ENCODE measurements around the gene SLC3A2. TPM values are rescaled to one million over a fixed set of nuclear protein-coding genes. Genes with fewer than 3 reads are reported as not detected.
"Not testable (repeated sequence)": the region's sequence is repeated elsewhere in the genome, so short reads cannot be mapped to it uniquely, and the experiment has no call there.

Gene SLC3A2
- total RNA-seq = 397 and 399 TPM in 2 replicates

GRCh38 chr11:62880803-62881578, at the start of gene SLC3A2:
Gene SLC3A2, plus strand, starts transcription at chr11:62880896. Its CDS starts 128 bp downstream, at chr11:62881024.
- DNase-seq (ENCODE audit: low spot score) = peak; percentile 83
- intact Hi-C loops (cut with micrococcal nuclease) = loop anchor here (1.0 to 5.0 kb wide), 15 partner anchors 19 to 454 kb away; partner anchors contain the start of genes C11orf98, CSKMT, EEF1G and NXF1
- no peaks in the 10 kb centered on the region for H3K9me3 Mint-ChIP-seq
- peak within 1 kb of the TSS; percentile 100 for H3K27ac Mint-ChIP-seq
- H3K36me3 Mint-ChIP-seq (ENCODE audit: low read depth) = peaks cover 48% of the 10 kb centered on the region
- H3K4me3 Mint-ChIP-seq = peak within 1 kb of the TSS; percentile 99
- H3K27me3 Mint-ChIP-seq (ENCODE audit: insufficient read depth) = peaks cover 2% of the 10 kb centered on the region
- H3K4me1 Mint-ChIP-seq (ENCODE audit: low read depth) = peaks cover 52% of the 10 kb centered on the region

GRCh38 chr11:62830904-62831519, 49.7 kb upstream of the SLC3A2 start:
- DNase-seq (ENCODE audit: low spot score) = no peak
- peak overlapping the region; percentile 99 for H3K27ac Mint-ChIP-seq
- no peaks in the 10 kb centered on the region for H3K9me3 Mint-ChIP-seq
- peak overlapping the region; percentile 93 for H3K4me3 Mint-ChIP-seq
- peaks cover 41% of the 10 kb centered on the region for H3K36me3 Mint-ChIP-seq (ENCODE audit: low read depth)
- intact Hi-C loops (cut with micrococcal nuclease) = loop anchor here (1.0 kb wide), 1 partner anchor 8 kb away; the partner anchor contains the start of gene WDR74
- no peaks in the 10 kb centered on the region for H3K27me3 Mint-ChIP-seq (ENCODE audit: insufficient read depth)
- peaks cover 41% of the 10 kb centered on the region for H3K4me1 Mint-ChIP-seq (ENCODE audit: low read depth)

- peak; percentile 99 for DNase-seq (ENCODE audit: low spot score)
- H3K27ac Mint-ChIP-seq = peak within 1 kb of the TSS; percentile 99
- H3K27me3 Mint-ChIP-seq (ENCODE audit: insufficient read depth) = no peaks in the 10 kb centered on the region
- no peaks in the 10 kb centered on the region for H3K9me3 Mint-ChIP-seq
- peak within 1 kb of the TSS; percentile 93 for H3K4me3 Mint-ChIP-seq
- intact Hi-C loops (cut with micrococcal nuclease) = loop anchor here (1.0 kb wide), 11 partner anchors 8 to 122 kb away; partner anchors contain the start of genes NXF1, POLR2G, SLC3A2 and TAF6L
- H3K4me1 Mint-ChIP-seq (ENCODE audit: low read depth) = peaks cover 41% of the 10 kb centered on the region
- H3K36me3 Mint-ChIP-seq (ENCODE audit: low read depth) = peaks cover 45% of the 10 kb centered on the region
Measured at GRCh38 chr11:62831520-62832335, 49.0 kb upstream of the SLC3A2 start, which contains the start of gene STX5. Gene STX5, minus strand, starts transcription at chr11:62832051. Its CDS starts 808 bp downstream, at chr11:62831243.

GRCh38 chr11:62832336-62833234, 48.1 kb upstream of the SLC3A2 start, which contains the start of gene TEX54:
Gene TEX54, minus strand, starts transcription at chr11:62832841.
- Mint-ChIP-seq H3K4me1 (ENCODE audit: low read depth) (peaks cover 43% of the 10 kb centered on the region), H3K27ac (peak within 1 kb of the TSS; percentile 99), H3K9me3 (no peaks in the 10 kb centered on the region), H3K4me3 (peak within 1 kb of the TSS; percentile 93), H3K27me3 (ENCODE audit: insufficient read depth) (no peaks in the 10 kb centered on the region), H3K36me3 (ENCODE audit: low read depth) (peaks cover 40% of the 10 kb centered on the region)
- DNase-seq (ENCODE audit: low spot score) = no peak
- intact Hi-C loops (cut with micrococcal nuclease) = loop anchor here (1.0 kb wide), 10 partner anchors 24 to 123 kb away; partner anchors contain the start of genes NXF1, POLR2G, SLC3A2 and TAF6L

GRCh38 chr11:62835336-62835735, 45.4 kb upstream of the SLC3A2 start:
- no peaks in the 10 kb centered on the region for H3K9me3 Mint-ChIP-seq
- H3K27me3 Mint-ChIP-seq (ENCODE audit: insufficient read depth) = no peaks in the 10 kb centered on the region
- intact Hi-C loops (cut with micrococcal nuclease) = no loop called here
- H3K27ac Mint-ChIP-seq = no peak overlapping the region
- H3K4me1 Mint-ChIP-seq (ENCODE audit: low read depth) = peaks cover 44% of the 10 kb centered on the region
- H3K36me3 Mint-ChIP-seq (ENCODE audit: low read depth) = peaks cover 45% of the 10 kb centered on the region
- DNase-seq (ENCODE audit: low spot score) = no peak
- peak overlapping the region; percentile 27 for H3K4me3 Mint-ChIP-seq

- intact Hi-C loops (cut with micrococcal nuclease) = loop anchor here (1.0 kb wide), 4 partner anchors 8 to 68 kb away; partner anchors contain the start of genes NXF1, TAF6L and TMEM179B
- Mint-ChIP-seq H3K9me3 (no peaks in the 10 kb centered on the region), H3K4me1 (ENCODE audit: low read depth) (peaks cover 23% of the 10 kb centered on the region), H3K4me3 (no peak within 1 kb of the TSS), H3K27me3 (ENCODE audit: insufficient read depth) (no peaks in the 10 kb centered on the region), H3K27ac (no peak within 1 kb of the TSS), H3K36me3 (ENCODE audit: low read depth) (peaks cover 28% of the 10 kb centered on the region)
- DNase-seq (ENCODE audit: low spot score) = peak; percentile 88
Measured at GRCh38 chr11:62839050-62839945, 41.4 kb upstream of the SLC3A2 start, which contains the start of gene WDR74. Gene WDR74, minus strand, starts transcription at chr11:62839590. Its CDS starts 20 bp downstream, at chr11:62839570.

- peak; percentile 79 for DNase-seq (ENCODE audit: low spot score)
- Mint-ChIP-seq H3K36me3 (ENCODE audit: low read depth) (peaks cover 16% of the 10 kb centered on the region), H3K4me1 (ENCODE audit: low read depth) (peaks cover 18% of the 10 kb centered on the region)
- H3K27ac Mint-ChIP-seq; H3K9me3 Mint-ChIP-seq; H3K4me3 Mint-ChIP-seq; H3K27me3 Mint-ChIP-seq (ENCODE audit: insufficient read depth): not testable (repeated sequence)
- intact Hi-C loops (cut with micrococcal nuclease) = loop anchor here (1.0 to 5.0 kb wide), 9 partner anchors 40 to 1014 kb away; partner anchors contain the start of genes B3GAT3, FADS2, HNRNPUL2 and TUT1
Measured at GRCh38 chr11:62840721-62841360, 39.9 kb upstream of the SLC3A2 start.

GRCh38 chr11:62841361-62842170, 39.1 kb upstream of the SLC3A2 start:
- Mint-ChIP-seq H3K4me1 (ENCODE audit: low read depth) (peaks cover 18% of the 10 kb centered on the region), H3K27me3 (ENCODE audit: insufficient read depth) (no peaks in the 10 kb centered on the region), H3K36me3 (ENCODE audit: low read depth) (peaks cover 12% of the 10 kb centered on the region), H3K4me3 (no peak overlapping the region), H3K27ac (no peak overlapping the region), H3K9me3 (no peaks in the 10 kb centered on the region)
- DNase-seq (ENCODE audit: low spot score) = peak; percentile 83
- intact Hi-C loops (cut with micrococcal nuclease) = loop anchor here (1.0 to 5.0 kb wide), 10 partner anchors 14 to 1014 kb away; partner anchors contain the start of genes B3GAT3, FADS2, HNRNPUL2 and TUT1

- no peak overlapping the region for H3K27ac Mint-ChIP-seq
- no peak for DNase-seq (ENCODE audit: low spot score)
- H3K9me3 Mint-ChIP-seq = no peaks in the 10 kb centered on the region
- intact Hi-C loops (cut with micrococcal nuclease) = loop anchor here (1.0 to 5.0 kb wide), 3 partner anchors 13 to 1015 kb away; partner anchors contain the start of genes B3GAT3 and FADS2
- no peaks in the 10 kb centered on the region for H3K27me3 Mint-ChIP-seq (ENCODE audit: insufficient read depth)
- peaks cover 18% of the 10 kb centered on the region for H3K4me1 Mint-ChIP-seq (ENCODE audit: low read depth)
- peaks cover 10% of the 10 kb centered on the region for H3K36me3 Mint-ChIP-seq (ENCODE audit: low read depth)
- H3K4me3 Mint-ChIP-seq = no peak overlapping the region
Measured at GRCh38 chr11:62842171-62842741, 38.4 kb upstream of the SLC3A2 start.
